HL-60/S4 treated with retinoic acid at 250 ng/mL for 4 days and 3 days (cell line): Measurements from ENCODE around the gene GLYATL2.

Experiments
- in situ Hi-C: fragments of 300-500 bp; cut with MboI; formaldehyde crosslinking; loops from 2 replicates; pipeline ENCODE4 v1.7.0; 2022; ENCODE audit warnings: low sequenced_read_pairs

Gene GLYATL2

GRCh38 chr11:58801302-58801701 is 43.2 kb downstream of the GLYATL2 start:
- in situ Hi-C loops, result no loop called here

- in situ Hi-C loops, result no loop called here
Observed at GRCh38 chr11:58796333-58796732, 48.2 kb downstream of the GLYATL2 start.

GRCh38 chr11:58788355-58789023 is 56.0 kb downstream of the GLYATL2 start:
- in situ Hi-C loops, result no loop called here

- in situ Hi-C loops, result no loop called here
Observed at GRCh38 chr11:58787903-58788302, 56.6 kb downstream of the GLYATL2 start.

- in situ Hi-C loops, result no loop called here
Observed at GRCh38 chr11:58786693-58787092, 57.8 kb downstream of the GLYATL2 start.

- in situ Hi-C loops, result no loop called here
Observed at GRCh38 chr11:58784995-58785394, 59.5 kb downstream of the GLYATL2 start.
